HG03103 (cell line): Measurements from ENCODE around the gene SCCPDH.
"Not testable (repeated sequence)": the region's sequence is repeated elsewhere in the genome, so short reads cannot be mapped to it uniquely, and the experiment has no call there.

Experiments used
- ATAC-seq: cut with Tn5 transposase; IDR thresholded peaks from one replicate; pipeline ENCODE4 v1.9.1; 2021; ENCODE audit warnings: low read depth; ENCODE audit not compliant: unreplicated experiment

SCCPDH gene

GRCh38 chr1:246724016-246724730 lies at the start of gene SCCPDH:
SCCPDH (plus strand) TSS chr1:246724409; CDS start chr1:246724423, 14 bp downstream.
- peak; percentile 91 for ATAC-seq

DNA sequence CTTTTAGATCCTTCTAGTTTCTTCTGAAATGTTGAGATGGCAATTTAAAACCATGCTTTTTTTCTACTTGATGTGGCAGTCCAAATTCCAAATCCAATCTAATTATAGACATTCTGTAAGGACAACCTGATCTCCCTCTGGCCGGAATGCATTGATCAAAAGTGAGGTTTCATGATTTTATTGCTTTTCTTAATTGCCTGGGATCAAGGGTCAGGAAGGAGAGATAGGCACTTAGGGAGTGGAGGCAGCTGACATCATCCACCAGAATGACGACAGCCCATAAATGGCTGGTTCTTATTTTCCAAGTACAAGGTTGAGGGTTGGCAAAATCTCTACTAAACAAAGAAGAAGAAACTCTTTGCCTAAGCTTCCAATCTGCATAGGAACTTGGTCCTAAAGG lies 46.4 kb upstream of the SCCPDH start:
- no peak for ATAC-seq

GRCh38 chr1:246678816-246679793 lies 45.1 kb upstream of the SCCPDH start:
- ATAC-seq, result no peak

GRCh38 chr1:246679794-246680177 lies 44.4 kb upstream of the SCCPDH start:
- ATAC-seq, result no peak

DNA sequence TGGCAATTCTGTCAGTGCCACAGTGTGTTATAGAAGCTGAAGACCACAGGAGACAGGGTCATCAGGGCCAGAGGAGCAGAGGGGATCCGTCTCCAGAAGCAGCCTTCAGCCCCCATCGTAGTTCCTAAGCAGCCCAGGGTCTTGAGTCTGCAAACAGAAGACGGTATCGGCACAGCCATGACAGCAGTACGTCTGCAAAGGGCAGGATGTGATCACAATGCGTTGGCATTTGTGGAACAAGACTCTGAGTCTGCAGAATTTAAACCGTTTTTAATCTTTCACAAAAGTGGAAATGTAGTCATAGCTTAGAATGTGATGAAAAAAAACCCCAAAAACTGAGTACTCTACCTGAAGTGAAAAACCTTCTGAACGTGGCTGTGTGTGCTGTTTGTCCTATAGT lies 44.0 kb upstream of the SCCPDH start:
- no peak for ATAC-seq

GRCh38 chr1:246680696-246681130 lies 43.5 kb upstream of the SCCPDH start:
- no peak for ATAC-seq

DNA sequence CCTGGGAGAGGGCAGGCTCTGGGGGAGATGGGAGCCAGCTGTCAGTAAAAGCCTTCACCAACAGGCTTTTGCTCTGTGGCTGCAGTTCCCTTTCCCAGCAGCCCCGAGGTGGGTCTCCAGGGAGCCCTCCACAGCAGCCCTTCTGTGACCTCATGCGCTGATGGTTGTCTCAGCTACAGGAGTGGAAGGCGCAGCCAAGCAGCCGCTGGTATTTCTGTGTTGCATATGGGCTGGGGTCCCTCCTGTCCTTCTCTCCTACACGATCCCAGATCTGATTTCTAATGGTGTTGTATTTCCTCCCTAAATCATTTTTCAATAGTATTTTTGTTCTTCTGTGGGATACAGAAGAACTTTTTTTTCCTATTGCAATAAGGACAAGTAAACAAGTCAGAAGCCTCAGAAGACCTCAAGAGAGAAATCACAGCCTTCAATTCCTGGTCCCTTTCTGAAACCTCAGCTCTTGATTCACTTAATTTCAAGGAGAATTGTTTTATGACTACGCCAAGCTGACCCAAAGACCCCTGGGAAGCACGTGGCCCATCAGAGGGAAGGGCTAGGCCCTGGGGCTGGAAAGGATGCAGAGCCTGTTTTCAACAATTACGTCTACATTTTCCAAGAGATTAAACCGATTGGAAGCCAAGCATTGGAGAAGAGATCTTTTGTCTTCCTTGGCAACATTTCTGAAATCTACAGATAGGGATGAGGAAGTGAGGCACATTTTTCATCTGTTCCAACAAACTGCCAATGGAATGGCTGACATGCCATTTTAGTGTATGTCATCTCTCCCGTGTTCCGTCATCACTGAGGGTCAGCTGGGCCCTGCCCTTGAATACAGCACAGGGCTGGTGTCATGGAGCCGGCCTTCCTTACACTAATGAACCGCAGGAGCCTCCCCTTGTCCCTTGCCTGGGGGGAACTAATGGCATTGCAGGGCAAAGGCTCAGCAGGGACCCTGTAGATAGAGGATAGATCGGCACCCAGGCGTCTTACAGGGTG lies 42.0 kb upstream of the SCCPDH start:
- no peak for ATAC-seq

DNA sequence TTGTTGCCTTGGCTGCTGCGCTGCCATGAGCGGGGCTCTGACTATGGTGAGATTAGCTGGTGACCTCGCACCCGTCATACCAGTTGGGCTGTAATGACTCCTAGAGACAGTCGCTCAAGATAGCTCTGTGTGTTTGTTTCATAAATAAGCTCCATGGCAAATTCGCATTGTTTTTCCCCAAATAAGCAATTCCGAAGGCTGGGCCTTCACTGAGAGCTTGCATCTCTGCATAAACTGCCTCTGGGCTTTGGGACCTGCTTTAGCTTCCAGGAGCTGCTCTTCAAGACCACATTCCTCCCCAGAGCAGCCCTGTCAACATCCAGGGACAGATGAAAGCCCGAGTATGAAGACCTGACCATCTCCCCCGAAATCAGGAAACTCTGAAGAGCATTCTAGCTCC lies 40.7 kb upstream of the SCCPDH start:
- ATAC-seq, result no peak

GRCh38 chr1:246687002-246687401 lies 37.2 kb upstream of the SCCPDH start:
- ATAC-seq, result no peak

- peak; percentile 94 for ATAC-seq
Measured at GRCh38 chr1:246689409-246690008, 34.7 kb upstream of the SCCPDH start.

DNA sequence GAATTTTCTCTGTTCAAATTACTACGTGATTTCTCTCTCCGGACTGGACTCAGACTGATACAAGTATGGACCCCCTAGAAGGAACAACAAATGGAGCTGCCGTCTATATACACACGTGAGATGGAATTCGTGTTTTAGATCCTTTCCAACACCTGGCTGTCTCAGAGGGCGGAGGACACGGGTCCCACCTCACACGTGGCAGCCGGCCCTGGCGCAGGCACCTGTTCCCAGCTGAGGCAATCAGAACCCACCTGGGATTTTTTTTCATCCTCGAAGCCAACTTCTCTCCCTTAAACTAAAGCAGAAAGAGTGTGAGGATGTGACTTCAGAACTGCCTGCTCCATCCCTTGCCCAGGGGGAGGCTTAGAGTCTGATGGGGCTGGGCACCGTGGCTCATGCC lies 34.1 kb upstream of the SCCPDH start:
- ATAC-seq, result no peak

GRCh38 chr1:246691622-246692495 lies 32.4 kb upstream of the SCCPDH start:
- no peak for ATAC-seq

- ATAC-seq, result not testable (repeated sequence)
Measured at GRCh38 chr1:246694213-246694895, 29.9 kb upstream of the SCCPDH start.

DNA sequence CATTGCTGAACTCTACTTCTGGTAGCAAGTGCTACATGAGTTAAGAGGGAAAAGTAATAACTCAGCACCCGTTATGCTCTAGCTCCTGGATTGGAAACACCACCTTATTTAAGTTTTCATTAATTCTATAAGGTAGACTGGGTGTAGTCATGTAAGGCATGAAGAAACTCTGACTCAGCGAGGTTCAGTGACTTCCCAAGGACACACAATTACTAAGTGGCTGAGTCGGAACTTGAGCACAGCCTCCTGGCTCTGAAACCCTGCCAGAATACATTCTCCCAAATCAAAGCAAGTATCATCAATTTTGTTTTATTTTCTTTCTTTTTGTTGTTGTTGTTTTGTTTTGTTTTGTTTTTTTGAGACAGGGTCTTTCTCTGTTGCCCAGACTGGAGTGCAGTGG lies 29.1 kb upstream of the SCCPDH start:
- no peak for ATAC-seq

DNA sequence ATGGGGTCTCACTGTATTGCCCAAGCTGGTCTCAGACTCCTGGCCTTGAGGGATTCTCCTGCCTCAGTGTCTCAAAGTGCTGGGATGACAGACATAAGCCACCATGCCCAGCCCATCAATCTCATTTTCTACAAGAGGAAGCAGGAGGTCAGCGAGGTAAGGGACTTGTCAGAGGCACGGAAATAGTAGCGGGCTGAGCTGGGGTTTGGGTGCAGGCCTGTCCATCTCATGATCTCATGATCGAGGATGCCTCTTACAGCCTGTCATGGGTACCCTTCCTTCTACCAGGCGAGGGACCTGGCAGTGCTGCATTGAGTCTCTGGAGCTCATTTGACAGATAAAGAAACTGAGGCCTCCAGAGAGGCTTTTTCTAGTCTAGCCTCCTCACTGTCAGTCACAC lies 28.5 kb upstream of the SCCPDH start:
- no peak for ATAC-seq

- ATAC-seq, result no peak
Measured at GRCh38 chr1:246698466-246699094, 25.6 kb upstream of the SCCPDH start.

DNA sequence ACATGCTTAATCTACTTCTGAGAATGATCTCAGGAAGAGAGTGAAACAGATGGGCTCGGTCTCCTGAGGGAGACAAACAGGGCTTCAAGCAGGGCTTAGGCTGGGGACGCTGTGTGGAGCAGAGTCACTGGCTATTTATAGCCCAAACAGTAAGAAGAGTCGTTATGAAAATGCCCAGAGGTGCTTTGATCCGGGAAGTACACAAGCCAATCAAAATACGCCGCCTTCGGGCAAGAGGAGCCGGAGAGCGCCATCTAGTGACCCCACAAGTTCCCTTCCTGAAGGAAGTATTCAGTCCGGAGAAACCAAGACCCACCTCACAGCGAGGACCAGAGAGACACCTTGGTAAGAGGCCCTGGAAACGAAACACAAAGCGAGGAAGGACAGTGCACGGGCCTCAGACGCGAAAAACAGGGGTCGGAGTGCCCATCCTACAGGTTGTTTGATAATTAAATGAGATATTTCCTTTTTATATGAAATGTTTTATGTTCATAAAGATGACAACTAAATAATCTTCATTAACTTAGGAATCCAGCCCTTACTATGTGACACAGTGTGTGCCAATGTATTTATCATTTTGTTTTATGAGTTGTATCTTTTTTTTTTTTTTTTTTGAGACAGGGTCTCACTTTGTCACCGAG lies 25.0 kb upstream of the SCCPDH start:
- peak; percentile 97 for ATAC-seq

DNA sequence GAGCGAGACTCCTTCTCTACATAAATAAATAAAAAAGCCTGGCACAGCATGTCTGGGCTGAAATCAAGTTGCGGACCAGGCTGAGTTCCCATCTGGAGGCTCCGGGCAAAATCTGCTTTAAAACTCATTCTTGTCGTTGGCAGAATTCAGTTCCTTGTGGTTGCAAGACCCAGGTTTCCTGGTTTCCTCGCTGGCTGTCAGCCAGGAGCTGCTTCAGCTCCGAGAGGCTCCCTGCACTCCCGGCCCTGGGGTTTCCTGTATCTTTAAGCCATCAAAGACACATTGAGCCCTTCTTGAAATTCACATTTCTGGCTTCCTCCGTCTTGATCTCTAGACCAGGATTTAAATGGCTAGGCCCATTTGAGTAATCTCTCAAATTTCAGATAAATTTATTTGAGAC lies 20.6 kb upstream of the SCCPDH start:
- no peak for ATAC-seq
